ENCODE data around the gene TAP1. TPM values are rescaled to one million over a fixed set of nuclear protein-coding genes. Genes with fewer than 3 reads are reported as not detected.
A peak's percentile ranks its signal among the peaks of the same experiment; 100 is the strongest.

TAP1 gene
- total and polyA plus RNA-seq, 2 of the 8 experiments (the other 6 are each of a cell fraction or from before 2014, with no cell fraction given): 16.8 to 22.0 TPM

DNA sequence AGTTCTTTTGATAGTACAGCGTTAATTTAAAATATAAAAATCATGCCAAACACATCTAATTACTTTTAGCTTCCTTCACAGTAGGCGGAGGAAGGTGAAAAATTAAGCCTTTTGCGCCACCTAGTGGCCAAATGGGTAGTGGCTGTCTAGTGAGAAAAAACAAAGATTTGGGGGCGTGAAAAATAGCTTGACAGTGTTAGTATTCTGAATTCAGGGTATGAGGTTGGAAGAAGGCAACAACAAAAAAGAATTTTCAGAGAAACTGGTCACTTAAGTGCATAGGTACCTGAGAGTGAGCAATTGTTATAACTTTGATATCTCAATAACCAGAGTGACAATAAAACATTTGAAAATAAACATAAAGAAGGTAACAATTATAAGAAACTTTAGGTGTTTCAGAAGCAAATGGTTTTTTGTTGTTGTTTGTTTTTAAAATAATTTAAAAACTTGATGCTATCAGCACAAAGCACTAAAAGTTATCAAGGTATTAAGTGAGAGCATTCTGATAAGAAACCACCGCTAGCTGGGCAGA is 14.8 kb upstream of the TAP1 start:
- no peak overlapping the region for H4K91ac ChIP-seq (replicated peaks; ENCODE audit: insufficient read length, low read length)
- no peak overlapping the region for H2AK5ac ChIP-seq (ENCODE audit: low read depth, low read length)
- H3K9ac ChIP-seq (replicated peaks in 1 of 4; ENCODE audit: extremely low read depth in 1 of 4, low read depth in 3 of 4, low read length in 3 of 4): no peak overlapping the region
- H3K27me3 ChIP-seq (replicated peaks in 1 of 4; ENCODE audit: control insufficient read depth in 3 of 4, extremely low read depth in 1 of 4, insufficient read depth in 3 of 4, low read length in 3 of 4): no peaks in the 10 kb centered on the region
- no peak overlapping the region for H3K23ac ChIP-seq (ENCODE audit: insufficient read length)
- H3K4me1 ChIP-seq (replicated peaks in 1 of 4; ENCODE audit: control insufficient read depth in 3 of 4, insufficient read depth in 4 of 4, low read length in 3 of 4): no peaks in the 10 kb centered on the region
- H3K79me1 ChIP-seq (ENCODE audit: low read depth, low read length): no peaks in the 10 kb centered on the region
- no peak overlapping the region for H4K8ac ChIP-seq (ENCODE audit: extremely low read depth, insufficient read depth, low read length)
- no peak overlapping the region for H3K4ac ChIP-seq (replicated peaks; ENCODE audit: insufficient read length, low read depth, low read length)
- no peak overlapping the region for H2BK5ac ChIP-seq (ENCODE audit: low read depth, low read length)
- H2BK12ac ChIP-seq (ENCODE audit: low read depth, low read length): no peak overlapping the region
- TF ChIP-seq RFX5 (IDR thresholded peaks at IDR 0.05; ENCODE audit: borderline replicate concordance, low read depth, low read length) (peak; percentile 42; the same call in 1 of the 2 replicates), GTF2F1 (IDR thresholded peaks at IDR 0.05; ENCODE audit: borderline replicate concordance, low read depth, low read length) (no peak), NRF1 (IDR thresholded peaks at IDR 0.05; ENCODE audit: low read depth, low read length) (no peak), RAD21 (IDR thresholded peaks at IDR 0.05 in 1 of 2, conservative IDR thresholded peaks at IDR 0.05 in 1 of 2; ENCODE audit: low read depth in 2 of 2, low read length in 2 of 2) (peak; percentile 91 to 92), RNF2 (IDR thresholded peaks at IDR 0.05; ENCODE audit: borderline replicate concordance, low read depth, low read length, missing control alignments, poor library complexity, severe bottlenecking) (no peak), SP4 (IDR thresholded peaks at IDR 0.05; ENCODE audit: low read length) (0 out of 2 replicates have a peak, but pooled peaks have one; percentile 49), EZH2 (IDR thresholded peaks at IDR 0.05; ENCODE audit: low read depth, low read length, severe bottlenecking) (no peak)
- TF ChIP-seq, protein P1, sequence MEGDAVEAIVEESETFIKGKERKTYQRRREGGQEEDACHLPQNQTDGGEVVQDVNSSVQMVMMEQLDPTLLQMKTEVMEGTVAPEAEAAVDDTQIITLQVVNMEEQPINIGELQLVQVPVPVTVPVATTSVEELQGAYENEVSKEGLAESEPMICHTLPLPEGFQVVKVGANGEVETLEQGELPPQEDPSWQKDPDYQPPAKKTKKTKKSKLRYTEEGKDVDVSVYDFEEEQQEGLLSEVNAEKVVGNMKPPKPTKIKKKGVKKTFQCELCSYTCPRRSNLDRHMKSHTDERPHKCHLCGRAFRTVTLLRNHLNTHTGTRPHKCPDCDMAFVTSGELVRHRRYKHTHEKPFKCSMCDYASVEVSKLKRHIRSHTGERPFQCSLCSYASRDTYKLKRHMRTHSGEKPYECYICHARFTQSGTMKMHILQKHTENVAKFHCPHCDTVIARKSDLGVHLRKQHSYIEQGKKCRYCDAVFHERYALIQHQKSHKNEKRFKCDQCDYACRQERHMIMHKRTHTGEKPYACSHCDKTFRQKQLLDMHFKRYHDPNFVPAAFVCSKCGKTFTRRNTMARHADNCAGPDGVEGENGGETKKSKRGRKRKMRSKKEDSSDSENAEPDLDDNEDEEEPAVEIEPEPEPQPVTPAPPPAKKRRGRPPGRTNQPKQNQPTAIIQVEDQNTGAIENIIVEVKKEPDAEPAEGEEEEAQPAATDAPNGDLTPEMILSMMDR (IDR thresholded peaks at IDR 0.05; ENCODE audit: control extremely low read depth in 1 of 3, insufficient read depth in 1 of 3, low read depth in 1 of 3, low read length in 3 of 3): peak in 2 of 3 experiments; percentile 73 to 85; a peak in 3 of 4 replicates
- H3K14ac ChIP-seq (ENCODE audit: insufficient read length): no peak overlapping the region
- H2BK15ac ChIP-seq (ENCODE audit: low read length): no peak overlapping the region
- no peak overlapping the region for H3K4me2 ChIP-seq (ENCODE audit: insufficient read depth in 1 of 2, low read depth in 2 of 2, low read length in 2 of 2)
- H3K27ac ChIP-seq (ENCODE audit: low read depth, low read length): no peak overlapping the region
- no peaks in the 10 kb centered on the region for H3K79me2 ChIP-seq (ENCODE audit: control insufficient read depth in 1 of 2, insufficient read depth in 2 of 2, low read length in 2 of 2)
- H4K20me1 ChIP-seq (replicated peaks in 1 of 2; ENCODE audit: control insufficient read depth in 1 of 2, insufficient read depth in 2 of 2, low read length in 2 of 2): no peaks in the 10 kb centered on the region
- no peak overlapping the region for H2BK20ac ChIP-seq (ENCODE audit: low read length)
- no peak overlapping the region for H2AFZ ChIP-seq (ENCODE audit: low read length)
- H3K18ac ChIP-seq (ENCODE audit: extremely low read depth, low read length): no peak overlapping the region
- no peak overlapping the region for H3K56ac ChIP-seq (replicated peaks; ENCODE audit: insufficient read length, low read depth, low read length)
- H3K36me3 ChIP-seq (ENCODE audit: control insufficient read depth in 2 of 4, insufficient read depth in 4 of 4, low read length in 3 of 4): no peaks in the 10 kb centered on the region
- H3K4me3 ChIP-seq (ENCODE audit: extremely low read depth in 1 of 4, insufficient read depth in 2 of 4, low read depth in 3 of 4, low read length in 4 of 4): no peak overlapping the region
- no peak overlapping the region for H2BK120ac ChIP-seq (replicated peaks; ENCODE audit: low read depth, low read length)
- ChIA-PET CTCF (ENCODE audit: partially characterized antibody) (interaction anchor here (0.6 to 19.9 kb wide), 52 partner anchors 8 to 615 kb away, joined by 3 to 402 read pairs (median 4); partner anchors contain the start of genes HLA-DMA, HLA-DQB2, HLA-DRA and PSMB8), POLR2A (ENCODE audit: partially characterized antibody) (interaction anchor here (0.9 to 1.4 kb wide), 5 partner anchors 14 to 30 kb away, joined by 3 to 6 read pairs (median 4); partner anchors contain the start of genes PSMB8 and TAP2)
- H3K9me3 ChIP-seq (ENCODE audit: insufficient read depth in 2 of 2, low read depth in 1 of 2, low read length in 1 of 2): no peaks in the 10 kb centered on the region
- 22% methylated on average over 5 of the region's 5 CpGs; no CpG with 5 or more reads in 1 of the 2 experiments for WGBS, 2 experiments (ENCODE audit: extremely low coverage in 1 of 2, insufficient coverage in 1 of 2, insufficient read length in 1 of 2, insufficient replicate concordance in 2 of 2, low coverage in 1 of 2, low lambda C conversion rate in 2 of 2, missing lambda C conversion rate in 1 of 2)
- H4K5ac ChIP-seq (ENCODE audit: insufficient read length, low read depth, low read length): no peak overlapping the region
- FAIRE-seq (peak; percentile 94), DNase-seq (ENCODE audit: low read depth in 1 of 2, low spot score in 2 of 2) (peak in 1 of 2 experiments; percentile 84)
- H3K23me2 ChIP-seq (ENCODE audit: low read depth, low read length): no peaks in the 10 kb centered on the region

Measured in H1 (cell line).